Bronchial epithelial cell (primary cell): ENCODE results near the gene DAAM1. TPM values are rescaled to one million over a fixed set of nuclear protein-coding genes. Genes with fewer than 3 reads are reported as not detected.

ENCODE experiments used
- DNase-seq: peaks from one replicate; pipeline ENCODE4 v3.0.0-alpha.2; 2010; ENCODE audit warnings: low read depth
- FAIRE-seq: peaks from 2 replicates; lab custom pipeline; 2011; peaks lifted over from hg19 to GRCh38; lab: Jason Lieb, UNC
- H3K27me3 ChIP-seq: 2 replicates; pipeline ENCODE4 v1.5.1; 2011; ENCODE audit warnings: low read length; ENCODE audit not compliant: control insufficient read depth, insufficient read depth
- H3K36me3 ChIP-seq: 2 replicates; pipeline ENCODE4 v1.5.1; 2011; ENCODE audit warnings: low read length; ENCODE audit not compliant: control insufficient read depth, insufficient read depth
- H3K4me3 ChIP-seq: 2 replicates; pipeline ENCODE4 v1.5.1; 2011; ENCODE audit warnings: mild to moderate bottlenecking, low read depth, low read length, control low read depth
- CTCF ChIP-seq: IDR thresholded peaks from 2 replicates; pipeline ENCODE4 v1.5.1; 2011; ENCODE audit warnings: mild to moderate bottlenecking, moderate library complexity, low read length, control low read depth, inconsistent platforms; ENCODE audit not compliant: insufficient read depth, severe bottlenecking
- total RNA-seq: library from RNA; depleted of rRNA; stranded (reverse); fragments of >200 nt; gene quantifications from 2 replicates; pipeline ENCODE4 v1.2.1, GENCODE V29; 2014

The DAAM1 gene
- total RNA-seq, 1 donor from 2014 or later, result 16.6 TPM

DNA sequence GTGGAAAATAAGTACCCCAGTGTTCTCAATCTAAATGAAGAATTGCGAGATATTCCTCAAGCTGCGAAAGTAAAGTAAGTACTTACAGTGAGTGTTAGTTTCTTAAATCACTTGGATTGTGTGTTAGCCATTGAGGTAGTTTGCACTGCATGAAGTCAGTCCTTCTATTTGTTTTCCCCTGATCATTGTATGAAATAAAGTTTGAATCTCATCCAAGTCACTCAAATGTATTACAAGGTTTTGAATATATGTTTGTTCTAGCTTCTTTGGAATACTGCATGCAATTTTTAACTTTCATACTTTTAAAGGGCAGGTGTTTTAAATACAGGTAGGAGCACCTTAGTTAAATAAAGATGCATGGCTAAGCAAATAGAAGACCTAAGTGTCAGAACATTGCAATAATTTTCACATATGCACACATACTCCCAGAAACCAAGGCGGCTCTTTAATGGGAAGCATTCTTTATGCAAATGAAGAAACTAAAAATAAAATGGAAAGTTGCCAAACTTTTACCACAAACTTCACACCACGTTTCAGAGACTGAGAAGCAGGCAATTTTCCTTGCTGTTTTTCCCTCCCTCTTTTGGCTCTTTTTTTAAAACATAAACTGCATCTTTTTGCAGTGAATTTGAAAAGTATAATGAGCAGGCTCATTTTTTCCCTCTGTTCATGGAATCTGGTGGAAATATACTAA is 171.1 kb downstream of the DAAM1 start:
- Histone ChIP-seq H3K27me3 (no peaks in the 10 kb centered on the region), H3K36me3 (peaks cover 1% of the 10 kb centered on the region), H3K4me3 (no peak overlapping the region)
- TF ChIP-seq CTCF, result no peak
- FAIRE-seq, result no peak
- no peak for DNase-seq

DNA sequence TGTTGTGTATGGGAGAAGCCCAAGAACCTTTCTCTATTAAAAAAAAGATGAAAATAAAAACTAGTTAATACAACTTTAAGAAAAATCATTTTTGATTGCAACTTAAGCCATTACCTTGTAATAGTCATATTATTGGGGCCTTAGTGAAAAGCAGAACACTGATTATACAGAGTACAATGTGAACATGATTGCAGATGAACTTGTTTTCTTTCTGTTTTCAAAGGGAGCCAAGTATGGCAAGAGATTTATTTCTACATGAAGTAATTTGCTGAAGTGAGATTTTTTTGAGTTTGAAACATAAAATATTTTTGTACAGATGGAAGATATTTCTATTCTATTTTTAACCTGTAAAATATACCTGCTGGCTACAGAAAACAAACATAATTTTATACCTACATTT is 171.8 kb downstream of the DAAM1 start:
- FAIRE-seq, result no peak
- H3K4me3 ChIP-seq, result no peak overlapping the region
- H3K27me3 ChIP-seq, result no peaks in the 10 kb centered on the region
- no peak for TF ChIP-seq CTCF
- DNase-seq, result no peak
- peaks cover 2% of the 10 kb centered on the region for H3K36me3 ChIP-seq

DNA sequence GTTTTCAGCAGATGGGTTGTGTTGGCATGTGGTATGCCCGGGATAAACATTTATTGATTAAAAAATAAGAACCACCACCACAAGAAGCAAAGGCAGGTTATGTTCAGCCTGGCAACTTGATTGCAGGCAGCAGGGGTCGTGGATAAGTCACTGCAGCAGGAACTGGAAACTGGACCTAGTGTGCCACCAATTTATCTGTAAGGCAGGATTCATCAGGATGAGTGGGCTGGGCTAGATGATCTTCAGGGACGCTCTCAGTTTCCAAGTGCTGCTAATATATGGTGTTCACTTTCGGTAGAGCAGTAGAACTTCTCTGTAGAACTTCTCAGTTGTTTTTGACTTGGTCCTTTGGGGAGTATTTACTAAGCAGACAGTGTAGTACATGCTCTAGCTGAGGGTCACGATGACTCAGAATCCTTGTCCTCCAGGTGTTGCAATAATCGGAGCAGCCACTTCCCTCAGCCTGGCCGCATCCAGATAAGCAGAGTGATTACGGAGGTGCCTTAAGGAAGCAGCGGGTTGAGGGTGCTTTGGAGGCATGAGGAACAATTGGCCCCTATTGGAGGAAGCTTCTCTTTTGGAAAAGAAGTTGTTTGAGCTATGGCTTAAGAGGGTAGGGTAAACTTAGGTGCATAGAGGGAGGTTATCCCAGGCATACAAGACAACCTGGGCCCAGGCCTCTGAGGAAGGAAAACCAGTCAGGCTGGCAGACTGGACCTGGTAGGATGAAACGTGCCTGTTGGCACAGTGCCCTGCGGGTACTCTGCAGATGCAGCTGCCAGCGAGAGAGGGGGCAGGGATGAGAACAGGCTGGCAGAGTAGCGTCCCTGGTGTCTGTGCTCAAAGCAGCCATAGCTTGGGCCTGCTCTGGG is 172.7 kb downstream of the DAAM1 start:
- Histone ChIP-seq H3K4me3 (no peak overlapping the region), H3K36me3 (peaks cover 2% of the 10 kb centered on the region), H3K27me3 (no peaks in the 10 kb centered on the region)
- peak; percentile 15 for TF ChIP-seq CTCF
- FAIRE-seq (peak; percentile 73), DNase-seq (peak; percentile 95)

GRCh38 chr14:59362513-59362912 is 174.0 kb downstream of the DAAM1 start:
- no peaks in the 10 kb centered on the region for H3K27me3 ChIP-seq
- TF ChIP-seq CTCF, result no peak
- FAIRE-seq (no peak), DNase-seq (peak; percentile 79)
- peaks cover 2% of the 10 kb centered on the region for H3K36me3 ChIP-seq
- no peak overlapping the region for H3K4me3 ChIP-seq

DNA sequence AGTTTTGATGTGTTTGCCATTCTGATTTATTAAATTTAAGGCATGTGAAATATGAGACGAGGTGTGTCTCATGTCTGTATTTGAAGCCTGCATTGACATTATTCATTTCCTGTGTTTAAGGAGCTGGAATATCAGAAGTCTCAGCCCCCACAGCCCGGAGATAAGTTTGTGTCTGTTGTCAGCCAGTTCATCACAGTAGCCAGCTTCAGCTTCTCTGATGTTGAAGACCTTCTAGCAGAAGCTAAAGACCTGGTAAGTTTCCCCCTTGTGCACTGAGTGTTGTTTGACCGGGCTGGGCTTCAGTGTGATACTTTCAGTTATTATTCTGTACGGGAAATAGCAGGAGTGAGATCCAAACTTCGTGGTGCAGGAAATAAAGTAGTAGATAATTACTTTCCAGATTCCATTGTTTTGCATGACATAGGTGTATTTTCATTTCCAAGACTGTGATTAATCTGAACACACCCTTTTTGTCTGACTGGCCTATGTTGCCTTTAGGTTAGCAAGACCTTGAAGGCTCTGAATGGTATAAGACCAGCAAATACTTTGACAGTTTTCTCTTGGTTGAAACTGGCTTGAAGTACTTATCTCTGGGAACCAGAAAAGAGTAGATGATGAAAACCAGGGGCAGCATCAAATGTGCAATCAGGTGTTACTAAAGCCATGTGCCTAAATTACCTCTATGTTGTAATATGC is 175.2 kb downstream of the DAAM1 start:
- DNase-seq (peak; percentile 86), FAIRE-seq (no peak)
- Histone ChIP-seq H3K27me3 (no peaks in the 10 kb centered on the region), H3K36me3 (peaks cover 2% of the 10 kb centered on the region), H3K4me3 (peak overlapping the region; percentile 9)
- no peak for TF ChIP-seq CTCF
